ENCODE results near the gene RASD1. TPM values are rescaled to one million over a fixed set of nuclear protein-coding genes. Genes with fewer than 3 reads are reported as not detected.

Gene RASD1
- total and polyA plus RNA-seq, 4 donors: 0.89 to 46.7 (median 14.7) TPM

GRCh38 chr17:17512866-17513265 is 16.7 kb upstream of the RASD1 start:
- TF ChIP-seq REST (IDR thresholded peaks at IDR 0.05) (no peak), JUND (IDR thresholded peaks at IDR 0.05) (no peak), CTCF (IDR thresholded peaks at IDR 0.05; ENCODE audit: low read depth, low read length, missing input control) (no peak), MAX (IDR thresholded peaks at IDR 0.05) (no peak), GABPA (IDR thresholded peaks at IDR 0.05 in 1 of 2, conservative IDR thresholded peaks at IDR 0.05 in 1 of 2) (no peak), RXRA (IDR thresholded peaks at IDR 0.05) (no peak), EGR1 (IDR thresholded peaks at IDR 0.05; ENCODE audit: low read depth in 2 of 2) (no peak), HNF4G (IDR thresholded peaks at IDR 0.05) (no peak), ATF3 (IDR thresholded peaks at IDR 0.05) (no peak), ZBTB33 (IDR thresholded peaks at IDR 0.05) (no peak), TAF1 (conservative IDR thresholded peaks at IDR 0.05) (no peak), HNF4A (conservative IDR thresholded peaks at IDR 0.05) (no peak)
- peaks cover 3 to 31% (median 10%) of the 10 kb centered on the region in 4 donors for H3K36me3 ChIP-seq (ENCODE audit: control insufficient read depth in 4 of 4, insufficient read depth in 3 of 4, low read depth in 1 of 4, low read length in 3 of 4)
- no peak overlapping the region for H3K27ac ChIP-seq (ENCODE audit: low read depth in 1 of 2, low read length in 2 of 2)
- H3K9ac ChIP-seq (ENCODE audit: low read depth in 1 of 2, low read length in 2 of 2): no peak overlapping the region
- H3K9me3 ChIP-seq (ENCODE audit: control insufficient read depth in 4 of 4, low read length in 3 of 4): no peaks in the 10 kb centered on the region
- no peak for DNase-seq (ENCODE audit: low spot score)
- 96% methylated on average over 5 of the region's 5 CpGs for WGBS
- H3K27me3 ChIP-seq (ENCODE audit: control insufficient read depth in 4 of 4, insufficient read depth in 4 of 4, low read length in 3 of 4): no peaks in the 10 kb centered on the region
- no peaks in the 10 kb centered on the region for H3K4me1 ChIP-seq (ENCODE audit: control insufficient read depth in 4 of 4, insufficient read depth in 4 of 4, low read length in 3 of 4)
- no peak overlapping the region for H3K4me3 ChIP-seq (ENCODE audit: low read depth in 1 of 3, low read length in 3 of 3)

- 90% methylated on average over 29 of the region's 29 CpGs for WGBS
- no peak for DNase-seq (ENCODE audit: low spot score)
- TF ChIP-seq HNF4A (conservative IDR thresholded peaks at IDR 0.05) (no peak), RAD21 (IDR thresholded peaks at IDR 0.05) (no peak), RXRA (IDR thresholded peaks at IDR 0.05) (no peak), MAX (IDR thresholded peaks at IDR 0.05) (no peak), CTCF (IDR thresholded peaks at IDR 0.05; ENCODE audit: low read depth, low read length, missing input control) (no peak), EGR1 (IDR thresholded peaks at IDR 0.05; ENCODE audit: low read depth in 2 of 2) (no peak), GABPA (IDR thresholded peaks at IDR 0.05 in 1 of 2, conservative IDR thresholded peaks at IDR 0.05 in 1 of 2) (no peak), JUND (IDR thresholded peaks at IDR 0.05) (no peak), ATF3 (IDR thresholded peaks at IDR 0.05) (no peak), YY1 (IDR thresholded peaks at IDR 0.05) (no peak), FOXA2 (IDR thresholded peaks at IDR 0.05) (no peak), FOXA1 (IDR thresholded peaks at IDR 0.05) (no peak), NR2F2 (IDR thresholded peaks at IDR 0.05) (no peak)
Measured at GRCh38 chr17:17511881-17512858, 16.0 kb upstream of the RASD1 start.

More at GRCh38 chr17:17511881-17512858, 16.0 kb upstream of the RASD1 start:
- H3K9me3 ChIP-seq (ENCODE audit: control insufficient read depth in 4 of 4, low read length in 3 of 4): no peaks in the 10 kb centered on the region
- no peaks in the 10 kb centered on the region for H3K27me3 ChIP-seq (ENCODE audit: control insufficient read depth in 4 of 4, insufficient read depth in 4 of 4, low read length in 3 of 4)
- H3K9ac ChIP-seq (ENCODE audit: low read depth in 1 of 2, low read length in 2 of 2): no peak overlapping the region
- H3K27ac ChIP-seq (ENCODE audit: low read depth in 1 of 2, low read length in 2 of 2): no peak overlapping the region
- H3K36me3 ChIP-seq (ENCODE audit: control insufficient read depth in 4 of 4, insufficient read depth in 3 of 4, low read depth in 1 of 4, low read length in 3 of 4): peaks cover 3 to 32% (median 10%) of the 10 kb centered on the region in 4 donors
- no peak overlapping the region for H3K4me3 ChIP-seq (ENCODE audit: low read depth in 1 of 3, low read length in 3 of 3)
- no peaks in the 10 kb centered on the region for H3K4me1 ChIP-seq (ENCODE audit: control insufficient read depth in 4 of 4, insufficient read depth in 4 of 4, low read length in 3 of 4)

All from liver (tissue), 9 donors.